ENCODE results near the gene SPEF1. TPM values are rescaled to one million over a fixed set of nuclear protein-coding genes. Genes with fewer than 3 reads are reported as not detected.
A peak's percentile ranks its signal among the peaks of the same experiment; 100 is the strongest.

Gene SPEF1
- total and polyA plus RNA-seq, 2 of the 13 experiments (the other 11 are each of a cell fraction or from before 2014, with no cell fraction given) = 0.11 to 0.27 TPM

GRCh38 chr20:3811467-3812258 lies 30.4 kb upstream of the SPEF1 start (continued):
- TF ChIP-seq HNF1A (IDR thresholded peaks at IDR 0.05; ENCODE audit: low read depth) (peak; percentile 36; the same call in 1 of the 2 replicates), HNF1A (CRISPR knock-in tag; IDR thresholded peaks at IDR 0.05; ENCODE audit: borderline replicate concordance) (peak; percentile 85), NR0B2 (CRISPR knock-in tag; IDR thresholded peaks at IDR 0.05) (peak; percentile 92), ZNF710 (CRISPR knock-in tag; IDR thresholded peaks at IDR 0.05; ENCODE audit: borderline replicate concordance) (no peak; the same call in 1 of the 2 replicates), HMG20B (CRISPR knock-in tag; conservative IDR thresholded peaks at IDR 0.05) (peak; percentile 70), SP1 (IDR thresholded peaks at IDR 0.05) (no peak), SP1 (CRISPR knock-in tag; IDR thresholded peaks at IDR 0.05) (peak; percentile 84), SPEN (CRISPR knock-in tag; IDR thresholded peaks at IDR 0.05; ENCODE audit: low read depth) (peak; percentile 95), PLSCR1 (CRISPR knock-in tag; IDR thresholded peaks at IDR 0.05; ENCODE audit: borderline replicate concordance) (no peak), ZNF10 (CRISPR knock-in tag; IDR thresholded peaks at IDR 0.05; ENCODE audit: borderline replicate concordance, low read depth) (no peak), PAWR (CRISPR knock-in tag; IDR thresholded peaks at IDR 0.05; ENCODE audit: borderline replicate concordance) (no peak), SRF (IDR thresholded peaks at IDR 0.05; ENCODE audit: low read depth, low read length) (no peak), ZNF431 (CRISPR knock-in tag; IDR thresholded peaks at IDR 0.05; ENCODE audit: borderline replicate concordance, low read depth) (peak; percentile 96), DRAP1 (CRISPR knock-in tag; IDR thresholded peaks at IDR 0.05) (peak; percentile 85; the same call in 1 of the 2 replicates), PHF5A (CRISPR knock-in tag; IDR thresholded peaks at IDR 0.05; ENCODE audit: low read depth, unreplicated experiment) (peak; percentile 55), ELF4 (CRISPR knock-in tag; IDR thresholded peaks at IDR 0.05; ENCODE audit: borderline replicate concordance) (no peak), PTBP1 (IDR thresholded peaks at IDR 0.05; ENCODE audit: low read depth, low read length, poor library complexity, severe bottlenecking) (peak; percentile 91), EP300 (IDR thresholded peaks at IDR 0.05; ENCODE audit: low read depth in 2 of 2, low read length in 2 of 2) (peak; percentile 60 to 70; a peak in 3 of 4 replicates), EP300 (CRISPR knock-in tag; IDR thresholded peaks at IDR 0.05; ENCODE audit: borderline replicate concordance) (peak; percentile 84), RBAK (CRISPR knock-in tag; IDR thresholded peaks at IDR 0.05) (peak; percentile 60; the same call in 1 of the 2 replicates), ZMYM4 (CRISPR knock-in tag; IDR thresholded peaks at IDR 0.05) (peak; percentile 84), SMAD3 (CRISPR knock-in tag; IDR thresholded peaks at IDR 0.05) (peak; percentile 94)
